GM12891 (cell line): ENCODE measurements around the gene POLR2J.

ENCODE experiments used
- POLR2A ChIP-seq: IDR thresholded peaks from 2 replicates; pipeline ENCODE4 v1.6.1; 2011; ENCODE audit warnings: low read depth, low read length, control low read depth
- POLR2AphosphoS5 ChIP-seq: IDR thresholded peaks from 2 replicates; pipeline ENCODE4 v1.6.1; 2011; ENCODE audit warnings: low read depth, low read length, control low read depth
- POU2F2 ChIP-seq: IDR thresholded peaks from 2 replicates; pipeline ENCODE4 v1.6.1; 2011; ENCODE audit warnings: low read depth, mild to moderate bottlenecking, control low read depth, low read length, moderate library complexity
- SPI1 ChIP-seq: IDR thresholded peaks from 2 replicates; pipeline ENCODE4 v1.6.1; 2011; ENCODE audit warnings: low read depth, low read length, control low read depth
- TAF1 ChIP-seq: IDR thresholded peaks from 2 replicates; pipeline ENCODE4 v1.6.1; 2011; ENCODE audit warnings: low read depth, low read length, control low read depth

- no peak for TF ChIP-seq POLR2A
- no peak for TF ChIP-seq POLR2AphosphoS5
- TF ChIP-seq TAF1: no peak
- no peak for TF ChIP-seq POU2F2
- no peak for TF ChIP-seq SPI1
Observed at GRCh38 chr7:102436118-102436517, 42.6 kb downstream of the POLR2J start.
